RWPE1 (cell line): Measurements from ENCODE around the gene EIF2AK3.
"Not testable (repeated sequence)": the region's sequence is repeated elsewhere in the genome, so short reads cannot be mapped to it uniquely, and the experiment has no call there.

Experiments used
- CTCF ChIA-PET: fragments of 350-600 bp; sonication (Branson Sonifier 250); formaldehyde crosslinking; extraction: SDS; loops from one replicate; lab custom pipeline; 2021; lab: Yijun Ruan, JAX
- POLR2A ChIA-PET: fragments of 400-600 bp; formaldehyde crosslinking; extraction: SDS; loops from one replicate; lab custom pipeline; 2020; ENCODE audit warnings: antibody characterized with exemption; ENCODE audit not compliant: low non-redundant PET; lab: Yijun Ruan, JAX
- DNase-seq: peaks from one replicate; pipeline ENCODE4 v3.0.0; 2012; ENCODE audit warnings: low spot score
- H3K27ac ChIP-seq: fragments of 450-650 bp; 2 replicates; pipeline ENCODE4 v1.5.1; 2017
- TF ChIP-seq, protein P1 (sequence below): fragments of 450-650 bp; conservative IDR thresholded peaks from 2 replicates; pipeline ENCODE4 v1.5.1; 2017; ENCODE audit warnings: low read depth, mild to moderate bottlenecking

The EIF2AK3 gene

DNA sequence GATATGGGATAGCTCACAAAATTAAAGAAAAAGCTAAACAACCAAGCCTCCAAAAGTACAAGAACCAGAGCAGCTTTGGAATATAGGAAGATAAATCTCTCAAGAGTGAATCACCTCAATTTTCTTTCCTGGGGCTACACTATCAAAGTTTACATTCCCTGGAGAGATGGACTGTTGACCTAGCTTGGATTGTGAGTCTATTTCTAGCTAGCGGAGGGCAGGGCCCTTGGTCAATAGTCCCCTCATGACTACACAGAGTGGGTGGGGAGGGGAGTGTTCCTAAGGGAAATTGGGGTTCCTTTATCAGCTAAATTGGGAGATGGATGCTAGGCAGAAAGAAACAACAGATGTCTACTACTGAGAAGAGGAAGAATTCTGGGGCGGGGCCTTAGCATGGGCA is 29.9 kb upstream of the EIF2AK3 start:
- CTCF ChIA-PET: no interaction called here
- no peak overlapping the region for H3K27ac ChIP-seq
- DNase-seq: no peak
- TF ChIP-seq, protein P1, sequence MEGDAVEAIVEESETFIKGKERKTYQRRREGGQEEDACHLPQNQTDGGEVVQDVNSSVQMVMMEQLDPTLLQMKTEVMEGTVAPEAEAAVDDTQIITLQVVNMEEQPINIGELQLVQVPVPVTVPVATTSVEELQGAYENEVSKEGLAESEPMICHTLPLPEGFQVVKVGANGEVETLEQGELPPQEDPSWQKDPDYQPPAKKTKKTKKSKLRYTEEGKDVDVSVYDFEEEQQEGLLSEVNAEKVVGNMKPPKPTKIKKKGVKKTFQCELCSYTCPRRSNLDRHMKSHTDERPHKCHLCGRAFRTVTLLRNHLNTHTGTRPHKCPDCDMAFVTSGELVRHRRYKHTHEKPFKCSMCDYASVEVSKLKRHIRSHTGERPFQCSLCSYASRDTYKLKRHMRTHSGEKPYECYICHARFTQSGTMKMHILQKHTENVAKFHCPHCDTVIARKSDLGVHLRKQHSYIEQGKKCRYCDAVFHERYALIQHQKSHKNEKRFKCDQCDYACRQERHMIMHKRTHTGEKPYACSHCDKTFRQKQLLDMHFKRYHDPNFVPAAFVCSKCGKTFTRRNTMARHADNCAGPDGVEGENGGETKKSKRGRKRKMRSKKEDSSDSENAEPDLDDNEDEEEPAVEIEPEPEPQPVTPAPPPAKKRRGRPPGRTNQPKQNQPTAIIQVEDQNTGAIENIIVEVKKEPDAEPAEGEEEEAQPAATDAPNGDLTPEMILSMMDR: no peak
- POLR2A ChIA-PET: no interaction called here

DNA sequence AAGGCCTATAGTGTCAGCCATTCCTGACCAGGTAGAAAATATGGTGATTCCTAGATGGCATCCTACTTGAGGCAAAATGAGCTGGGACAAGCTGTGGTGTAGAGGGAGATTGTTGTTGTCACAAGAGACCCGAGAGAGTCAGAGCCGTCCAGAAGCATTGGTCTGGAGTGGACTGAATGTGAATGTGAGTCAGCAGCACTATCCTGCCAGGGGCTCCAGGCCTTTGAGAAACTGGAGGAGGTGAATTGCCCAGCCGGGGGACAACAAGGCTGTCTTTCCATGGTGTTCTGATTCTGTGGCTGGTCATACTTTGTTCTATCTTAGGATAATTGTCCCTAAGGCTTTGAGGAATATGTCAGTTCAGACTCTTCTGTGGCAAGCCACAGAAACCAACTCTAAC is 29.4 kb upstream of the EIF2AK3 start:
- no peak overlapping the region for H3K27ac ChIP-seq
- CTCF ChIA-PET: no interaction called here
- DNase-seq: no peak
- TF ChIP-seq, protein P1: no peak
- POLR2A ChIA-PET: no interaction called here

DNA sequence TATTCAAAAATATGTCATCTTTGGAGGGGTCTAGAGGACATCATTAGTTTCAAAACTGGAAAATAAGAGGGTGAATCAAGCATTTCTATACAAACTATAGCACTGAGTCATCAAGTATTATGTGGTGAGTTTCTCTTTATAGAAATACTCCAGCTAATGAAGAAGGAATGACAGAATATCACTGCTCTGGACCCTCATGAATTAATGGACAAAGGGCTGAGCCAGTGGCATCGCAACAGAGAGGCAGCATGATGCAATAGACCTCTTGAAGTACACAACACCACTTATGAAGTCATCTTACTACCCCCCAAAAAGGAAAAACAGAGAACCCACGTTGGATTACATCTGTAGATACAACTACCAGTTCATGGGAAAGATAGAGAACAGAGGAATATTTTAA is 27.4 kb upstream of the EIF2AK3 start:
- CTCF ChIA-PET: interaction anchor here (0.7 kb wide), 1 partner anchor 13 kb away, joined by 5 read pairs; no protein-coding TSS in a partner anchor
- TF ChIP-seq, protein P1: no peak
- POLR2A ChIA-PET: no interaction called here
- DNase-seq: no peak
- no peak overlapping the region for H3K27ac ChIP-seq

DNA sequence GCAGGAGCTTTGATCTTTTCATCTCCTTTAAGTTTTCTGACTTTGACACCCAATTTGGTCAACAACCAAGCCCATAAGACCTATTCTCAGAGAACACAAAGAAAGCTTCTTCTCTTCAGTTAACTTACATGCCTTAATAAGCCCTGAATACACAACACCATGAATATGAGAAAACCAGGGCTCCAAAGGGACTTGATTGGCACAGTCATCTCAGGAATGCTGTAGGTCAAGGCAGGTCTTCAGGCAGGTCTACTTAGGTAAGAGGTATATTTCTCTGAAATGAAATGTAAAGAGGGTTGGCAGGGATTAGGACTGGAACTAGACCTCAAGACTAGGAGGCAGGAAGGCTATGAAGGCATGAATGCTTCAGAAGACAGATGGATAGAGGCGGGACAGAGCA is 24.4 kb upstream of the EIF2AK3 start:
- CTCF ChIA-PET: no interaction called here
- no peak overlapping the region for H3K27ac ChIP-seq
- DNase-seq: no peak
- POLR2A ChIA-PET: no interaction called here
- TF ChIP-seq, protein P1: no peak

DNA sequence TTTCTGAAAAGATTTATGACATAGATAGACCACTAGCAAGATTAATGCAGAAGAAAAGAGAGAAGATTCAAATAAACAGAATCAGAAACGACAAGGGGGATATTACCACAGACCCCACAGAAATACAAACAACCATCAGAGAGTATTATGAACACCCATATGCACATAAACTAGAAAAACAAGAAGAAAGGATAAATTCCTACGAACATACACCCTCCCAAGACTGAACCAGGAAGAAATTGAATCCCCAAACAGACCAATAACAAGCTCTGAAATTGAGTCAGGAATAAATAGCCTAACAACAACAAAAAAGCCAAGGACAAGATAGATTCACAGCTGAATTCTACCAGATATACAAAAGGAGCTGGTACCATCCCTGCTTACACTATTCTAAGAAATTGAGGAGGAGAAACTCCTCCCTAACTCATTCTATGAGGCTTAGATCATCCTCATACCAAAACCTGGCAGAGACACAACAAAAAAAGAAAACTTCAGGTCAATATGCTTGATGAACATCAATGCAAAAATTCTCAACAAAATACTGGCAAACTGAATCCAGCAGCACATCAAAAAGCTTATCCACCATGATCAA is 18.1 kb upstream of the EIF2AK3 start:
- POLR2A ChIA-PET, H3K27ac ChIP-seq, CTCF ChIA-PET, DNase-seq: not testable (repeated sequence)

DNA sequence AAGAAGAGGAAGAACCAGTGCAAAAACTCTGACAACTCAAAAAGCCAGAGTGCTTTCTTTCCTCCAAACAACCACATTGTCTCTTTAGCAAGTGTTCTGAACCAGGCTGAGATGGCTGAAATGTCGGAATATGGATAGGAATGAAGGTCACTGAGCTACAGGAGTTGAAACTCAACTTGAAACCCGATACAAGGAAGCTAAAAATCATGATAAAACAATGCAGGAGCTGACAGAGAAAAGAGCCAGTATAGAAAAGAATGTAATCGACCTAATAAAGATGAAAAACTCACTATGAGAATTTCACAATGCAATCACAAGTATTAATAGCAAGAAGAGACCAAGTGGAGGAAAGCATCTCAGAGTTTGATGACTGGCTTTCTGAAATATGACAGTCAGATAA is 15.0 kb upstream of the EIF2AK3 start:
- no peak overlapping the region for H3K27ac ChIP-seq
- ChIA-PET POLR2A (no interaction called here), CTCF (interaction anchor here (0.6 kb wide), 1 partner anchor 12 kb away, joined by 5 read pairs; no protein-coding TSS in a partner anchor)

DNA sequence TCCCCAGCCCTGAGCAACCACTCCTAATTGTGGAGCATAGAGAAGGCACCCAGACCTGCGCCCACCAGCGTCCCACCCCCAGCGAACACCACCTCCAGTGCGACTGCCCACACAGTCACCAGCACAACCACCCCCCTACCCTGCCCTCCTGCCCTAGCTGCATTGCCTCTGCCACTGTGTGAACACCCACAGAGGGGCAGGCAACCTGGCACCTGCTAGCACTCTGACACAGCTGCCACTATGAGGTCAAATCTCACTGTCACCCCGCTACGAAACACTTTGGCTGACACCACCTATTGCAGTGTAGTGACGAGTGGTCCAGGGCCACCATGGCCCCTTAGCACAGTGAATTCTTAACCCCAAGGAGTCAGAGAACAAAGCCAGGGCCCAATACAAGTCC is 14.1 kb upstream of the EIF2AK3 start:
- no peak overlapping the region for H3K27ac ChIP-seq
- TF ChIP-seq, protein P1: no peak
- ChIA-PET CTCF (interaction anchor here (0.6 kb wide), 1 partner anchor 13 kb away, joined by 5 read pairs; no protein-coding TSS in a partner anchor), POLR2A (no interaction called here)
- DNase-seq: no peak

More for the DNA sequence above, 15.0 kb upstream of the EIF2AK3 start:
- DNase-seq: no peak
- TF ChIP-seq, protein P1: no peak
